DND-41 (cell line): ENCODE measurements around the gene PTPRN2.

Experiments
- CTCF ChIP-seq: IDR thresholded peaks from 2 replicates; pipeline ENCODE4 v1.5.1; 2012; ENCODE audit warnings: borderline replicate concordance, low read length, moderate library complexity, mild to moderate bottlenecking; ENCODE audit not compliant: poor library complexity, severe bottlenecking; ENCODE audit errors: extremely low read depth
- EZH2 ChIP-seq: IDR thresholded peaks from 3 replicates; pipeline ENCODE4 v1.6.1; 2012; ENCODE audit warnings: borderline replicate concordance, low read depth, mild to moderate bottlenecking, moderate library complexity, low read length, inconsistent platforms; ENCODE audit not compliant: severe bottlenecking

GRCh38 chr7:158076215-158076614, 511.4 kb downstream of the PTPRN2 start:
- TF ChIP-seq CTCF: no peak
- no peak for TF ChIP-seq EZH2
